Effector memory CD4-positive, alpha-beta T cell (primary cell): ENCODE measurements around the gene RNF217.

Experiments
- DNase-seq, 3 donors: peaks; one replicate each; pipeline ENCODE4 v3.0.0-alpha.2; 2020
- H3K27ac ChIP-seq: 2 replicates; pipeline ENCODE4 v1.7.0; 2013; ENCODE audit warnings: mild to moderate bottlenecking, low read length, moderate library complexity; ENCODE audit not compliant: insufficient read depth, poor library complexity, severe bottlenecking
- H3K27me3 ChIP-seq: replicated peaks from 2 replicates; pipeline ENCODE4 v1.7.0; 2013; ENCODE audit warnings: mild to moderate bottlenecking, low read length; ENCODE audit not compliant: insufficient read depth, control insufficient read depth, poor library complexity, severe bottlenecking
- H3K36me3 ChIP-seq: 2 replicates; pipeline ENCODE4 v1.7.0; 2013; ENCODE audit warnings: mild to moderate bottlenecking, low read length, moderate library complexity; ENCODE audit not compliant: control insufficient read depth, insufficient read depth
- H3K4me1 ChIP-seq: 2 replicates; pipeline ENCODE4 v1.7.0; 2013; ENCODE audit warnings: low read length, mild to moderate bottlenecking; ENCODE audit not compliant: control insufficient read depth, insufficient read depth, poor library complexity, severe bottlenecking
- H3K4me3 ChIP-seq: 2 replicates; pipeline ENCODE4 v1.7.0; 2013; ENCODE audit warnings: low read length, low read depth, mild to moderate bottlenecking; ENCODE audit not compliant: insufficient read depth, poor library complexity, severe bottlenecking
- H3K9me3 ChIP-seq: 2 replicates; pipeline ENCODE4 v1.7.0; 2013; ENCODE audit warnings: mild to moderate bottlenecking, low read length, moderate library complexity; ENCODE audit not compliant: control insufficient read depth

The RNF217 gene

DNA sequence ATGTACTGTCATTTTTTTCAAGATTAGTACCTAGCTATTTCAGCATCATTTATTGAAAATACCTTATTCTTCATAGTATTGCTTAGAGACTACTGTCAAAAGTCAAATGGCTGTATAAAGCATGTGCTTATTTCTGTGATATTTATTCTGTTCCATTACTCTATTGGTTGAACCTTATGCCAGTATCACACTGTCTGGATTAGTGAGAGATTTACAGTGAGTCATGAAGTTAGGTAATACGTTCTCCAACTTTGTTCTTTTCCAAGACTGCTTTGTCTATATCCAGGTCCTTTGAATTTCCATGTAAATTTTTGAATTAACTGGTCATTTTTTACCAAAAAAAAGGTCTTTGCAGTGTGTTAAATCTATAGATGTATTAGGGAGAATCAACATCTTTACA lies 18.6 kb upstream of the RNF217 start:
- no peak for DNase-seq
- Histone ChIP-seq H3K27me3 (no peaks in the 10 kb centered on the region), H3K27ac (no peak overlapping the region), H3K36me3 (no peaks in the 10 kb centered on the region), H3K9me3 (no peaks in the 10 kb centered on the region), H3K4me1 (no peaks in the 10 kb centered on the region), H3K4me3 (no peak overlapping the region)

GRCh38 chr6:124947971-124948451 lies 14.2 kb upstream of the RNF217 start:
- no peak for DNase-seq
- Histone ChIP-seq H3K36me3 (no peaks in the 10 kb centered on the region), H3K27me3 (no peaks in the 10 kb centered on the region), H3K4me1 (no peaks in the 10 kb centered on the region), H3K9me3 (no peaks in the 10 kb centered on the region), H3K4me3 (no peak overlapping the region), H3K27ac (no peak overlapping the region)

GRCh38 chr6:124949706-124950105 lies 12.5 kb upstream of the RNF217 start:
- no peaks in the 10 kb centered on the region for H3K4me1 ChIP-seq
- no peaks in the 10 kb centered on the region for H3K36me3 ChIP-seq
- H3K27me3 ChIP-seq: no peaks in the 10 kb centered on the region
- no peak for DNase-seq
- H3K27ac ChIP-seq: no peak overlapping the region
- no peaks in the 10 kb centered on the region for H3K9me3 ChIP-seq
- no peak overlapping the region for H3K4me3 ChIP-seq

- no peak for DNase-seq
- no peaks in the 10 kb centered on the region for H3K27me3 ChIP-seq
- no peaks in the 10 kb centered on the region for H3K36me3 ChIP-seq
- no peak overlapping the region for H3K4me3 ChIP-seq
- H3K27ac ChIP-seq: no peak overlapping the region
- no peaks in the 10 kb centered on the region for H3K4me1 ChIP-seq
- no peaks in the 10 kb centered on the region for H3K9me3 ChIP-seq
Observed at GRCh38 chr6:124953808-124954207, 8.4 kb upstream of the RNF217 start.

GRCh38 chr6:124955108-124955856 lies 7.0 kb upstream of the RNF217 start:
- Histone ChIP-seq H3K4me1 (no peaks in the 10 kb centered on the region), H3K9me3 (no peaks in the 10 kb centered on the region), H3K27ac (no peak overlapping the region), H3K27me3 (no peaks in the 10 kb centered on the region), H3K4me3 (no peak overlapping the region), H3K36me3 (no peaks in the 10 kb centered on the region)
- no peak for DNase-seq

DNA sequence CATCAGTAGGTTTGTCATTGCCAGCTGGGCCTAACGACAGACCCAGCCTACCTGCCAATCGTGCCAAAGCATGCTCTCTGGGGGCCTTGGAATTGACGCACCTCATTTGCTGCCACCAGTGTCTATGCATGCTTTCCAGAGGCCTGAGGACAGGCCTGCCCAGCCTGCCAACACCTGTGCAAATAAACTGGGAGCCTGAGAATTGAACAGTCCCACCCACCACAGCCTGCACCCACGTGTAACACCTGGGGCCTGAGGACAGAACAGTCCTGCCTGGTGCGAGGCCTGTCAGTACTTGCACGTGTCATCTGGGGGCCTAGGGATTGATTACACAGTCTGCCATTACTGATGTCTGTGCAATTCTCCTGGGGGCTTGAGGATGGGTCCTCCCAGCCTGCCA lies 6.2 kb upstream of the RNF217 start:
- DNase-seq: no peak
- no peak overlapping the region for H3K4me3 ChIP-seq
- no peaks in the 10 kb centered on the region for H3K27me3 ChIP-seq
- H3K27ac ChIP-seq: no peak overlapping the region
- no peaks in the 10 kb centered on the region for H3K36me3 ChIP-seq
- H3K4me1 ChIP-seq: no peaks in the 10 kb centered on the region
- no peaks in the 10 kb centered on the region for H3K9me3 ChIP-seq

DNA sequence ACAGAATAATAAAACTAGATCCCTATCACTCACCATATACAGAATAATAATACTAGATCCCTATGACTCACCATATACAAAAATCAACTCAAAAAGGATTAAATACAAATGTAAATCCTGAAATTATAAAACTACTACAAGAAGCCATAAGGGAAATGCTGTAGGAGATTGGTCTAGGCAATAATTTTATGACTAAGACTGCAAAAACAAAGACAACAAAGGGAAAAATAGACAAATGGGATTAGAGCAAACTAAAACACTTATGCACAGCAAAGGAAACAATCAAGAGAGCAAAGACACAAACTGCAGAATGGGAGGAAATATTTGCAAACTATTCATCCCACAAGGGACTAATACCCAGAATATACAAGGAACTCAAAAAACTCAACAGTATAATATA lies 4.1 kb upstream of the RNF217 start:
- DNase-seq: no peak
- peaks cover 8% of the 10 kb centered on the region for H3K27me3 ChIP-seq
- no peaks in the 10 kb centered on the region for H3K9me3 ChIP-seq
- H3K36me3 ChIP-seq: no peaks in the 10 kb centered on the region
- no peak overlapping the region for H3K4me3 ChIP-seq
- H3K27ac ChIP-seq: no peak overlapping the region
- no peaks in the 10 kb centered on the region for H3K4me1 ChIP-seq

DNA sequence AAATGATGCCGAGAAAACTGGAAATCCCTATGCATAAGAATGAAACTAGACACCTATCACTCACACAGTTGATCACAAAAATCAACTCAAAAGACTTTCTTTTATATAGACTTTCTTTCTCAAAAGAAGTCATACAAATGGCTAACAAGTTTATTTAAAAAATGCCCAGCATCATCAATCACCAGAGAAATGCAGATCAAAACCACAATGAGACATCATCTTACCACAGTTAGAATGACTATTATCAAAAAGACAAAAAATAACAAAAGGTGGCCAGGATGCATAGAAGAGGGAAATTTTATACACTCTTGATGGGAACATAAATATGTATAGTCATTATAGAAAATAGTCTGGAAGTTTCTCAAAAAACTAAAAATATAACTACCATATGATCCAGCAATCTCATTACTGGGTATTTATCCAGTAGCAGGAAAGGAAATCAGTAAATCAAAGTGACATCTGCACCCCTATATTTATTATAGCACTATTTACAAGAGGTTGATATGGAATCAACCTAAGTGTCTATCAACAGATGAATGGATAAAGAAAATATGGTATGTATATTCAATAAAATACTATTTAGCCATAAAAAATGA lies 3.4 kb upstream of the RNF217 start:
- no peak overlapping the region for H3K4me3 ChIP-seq
- H3K4me1 ChIP-seq: no peaks in the 10 kb centered on the region
- H3K9me3 ChIP-seq: no peaks in the 10 kb centered on the region
- no peak overlapping the region for H3K27ac ChIP-seq
- peaks cover 8% of the 10 kb centered on the region for H3K27me3 ChIP-seq
- H3K36me3 ChIP-seq: no peaks in the 10 kb centered on the region
- DNase-seq: no peak

DNA sequence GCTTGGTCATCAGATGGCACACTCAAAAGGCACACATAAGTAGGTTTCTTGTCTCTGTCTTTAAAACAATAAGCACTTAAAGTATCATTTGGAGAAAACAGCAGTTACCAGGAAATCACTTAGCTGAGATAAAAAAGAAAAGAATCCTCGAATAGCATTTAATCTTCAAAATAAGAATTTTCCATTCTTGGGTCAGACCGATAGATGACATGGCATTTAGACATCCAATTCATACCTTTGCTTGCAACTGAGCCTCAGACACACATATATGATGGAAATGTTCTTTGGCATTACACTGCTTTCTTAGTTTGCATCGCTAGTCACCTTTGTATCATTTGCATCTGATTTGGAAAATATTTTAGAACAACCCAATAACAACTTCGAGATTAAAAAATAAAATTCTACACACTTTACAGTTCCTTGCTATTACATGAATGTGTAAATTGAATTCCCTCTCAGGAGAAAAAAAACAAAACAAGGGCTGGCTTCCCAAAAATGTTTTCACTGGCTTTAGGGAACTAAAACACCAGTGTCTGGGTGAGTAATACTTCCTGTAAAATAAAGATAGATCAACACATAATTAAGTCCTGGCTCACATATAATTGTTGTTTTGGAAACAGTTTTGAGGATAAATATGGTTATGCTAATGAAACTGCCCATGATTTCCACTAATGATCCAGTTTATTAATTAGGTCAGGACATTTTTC lies 1.3 kb upstream of the RNF217 start:
- no peak for DNase-seq
- no peak overlapping the region for H3K4me3 ChIP-seq
- no peaks in the 10 kb centered on the region for H3K36me3 ChIP-seq
- peaks cover 8% of the 10 kb centered on the region for H3K27me3 ChIP-seq
- H3K4me1 ChIP-seq: no peaks in the 10 kb centered on the region
- no peak overlapping the region for H3K27ac ChIP-seq
- no peaks in the 10 kb centered on the region for H3K9me3 ChIP-seq

GRCh38 chr6:124961464-124961776 lies 817 bp upstream of the RNF217 start:
- Histone ChIP-seq H3K36me3 (no peaks in the 10 kb centered on the region), H3K27ac (no peak overlapping the region), H3K27me3 (peaks cover 8% of the 10 kb centered on the region), H3K4me3 (no peak overlapping the region), H3K4me1 (no peaks in the 10 kb centered on the region), H3K9me3 (no peaks in the 10 kb centered on the region)
- no peak for DNase-seq
